Measurements from ENCODE around the gene RHOBTB3.
A peak's percentile ranks its signal among the peaks of the same experiment; 100 is the strongest.

DNA sequence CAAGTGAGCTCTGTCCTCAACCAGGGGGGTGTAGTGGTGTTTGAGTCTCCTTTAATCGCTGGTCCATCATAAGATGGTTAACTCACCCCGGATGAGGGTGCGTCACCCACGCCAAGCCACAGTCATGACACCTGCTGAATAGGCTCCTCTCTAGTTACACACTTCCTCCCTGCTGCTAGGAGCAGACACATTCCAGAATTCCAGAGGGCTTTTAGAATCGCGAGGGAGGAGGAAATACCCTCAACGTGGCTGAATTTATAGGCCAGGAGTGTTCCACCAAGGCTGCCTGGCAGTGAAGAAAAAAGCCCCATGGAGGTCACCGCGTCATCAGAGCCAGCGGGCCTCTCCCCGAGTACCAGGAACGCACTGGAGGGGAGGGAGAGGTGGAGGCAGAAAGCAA is 86.3 kb downstream of the RHOBTB3 start:
- TF ChIP-seq, protein P1, sequence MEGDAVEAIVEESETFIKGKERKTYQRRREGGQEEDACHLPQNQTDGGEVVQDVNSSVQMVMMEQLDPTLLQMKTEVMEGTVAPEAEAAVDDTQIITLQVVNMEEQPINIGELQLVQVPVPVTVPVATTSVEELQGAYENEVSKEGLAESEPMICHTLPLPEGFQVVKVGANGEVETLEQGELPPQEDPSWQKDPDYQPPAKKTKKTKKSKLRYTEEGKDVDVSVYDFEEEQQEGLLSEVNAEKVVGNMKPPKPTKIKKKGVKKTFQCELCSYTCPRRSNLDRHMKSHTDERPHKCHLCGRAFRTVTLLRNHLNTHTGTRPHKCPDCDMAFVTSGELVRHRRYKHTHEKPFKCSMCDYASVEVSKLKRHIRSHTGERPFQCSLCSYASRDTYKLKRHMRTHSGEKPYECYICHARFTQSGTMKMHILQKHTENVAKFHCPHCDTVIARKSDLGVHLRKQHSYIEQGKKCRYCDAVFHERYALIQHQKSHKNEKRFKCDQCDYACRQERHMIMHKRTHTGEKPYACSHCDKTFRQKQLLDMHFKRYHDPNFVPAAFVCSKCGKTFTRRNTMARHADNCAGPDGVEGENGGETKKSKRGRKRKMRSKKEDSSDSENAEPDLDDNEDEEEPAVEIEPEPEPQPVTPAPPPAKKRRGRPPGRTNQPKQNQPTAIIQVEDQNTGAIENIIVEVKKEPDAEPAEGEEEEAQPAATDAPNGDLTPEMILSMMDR (IDR thresholded peaks at IDR 0.05 in 4 of 5, conservative IDR thresholded peaks at IDR 0.05 in 1 of 5) = no peak
- peak; percentile 20 to 43 for TF ChIP-seq POLR2A (IDR thresholded peaks at IDR 0.05)

Measured in gastrocnemius medialis (tissue), 4 donors.